Right renal pelvis (tissue), 4 donors: Measurements from ENCODE around the gene DGKB. TPM values are rescaled to one million over a fixed set of nuclear protein-coding genes. Genes with fewer than 3 reads are reported as not detected.

Experiments
- DNase-seq, 4 donors: peaks; one replicate each; pipeline ENCODE4 v3.0.0-alpha.2; 2013; ENCODE audit warnings: low read depth in 4 of 4, low spot score in 3 of 4, missing footprints in 1 of 4
- polyA plus RNA-seq, 4 donors: library from polyadenylated mRNA; unstranded; fragments of 120-200 nt; gene quantifications; one replicate each; pipeline ENCODE4 v1.2.1, GENCODE V29; 2013; ENCODE audit not compliant: insufficient read length in 4 of 4

Gene DGKB
- polyA plus RNA-seq, 4 donors = 2.8 to 3.4 (median 3.1) TPM

DNA sequence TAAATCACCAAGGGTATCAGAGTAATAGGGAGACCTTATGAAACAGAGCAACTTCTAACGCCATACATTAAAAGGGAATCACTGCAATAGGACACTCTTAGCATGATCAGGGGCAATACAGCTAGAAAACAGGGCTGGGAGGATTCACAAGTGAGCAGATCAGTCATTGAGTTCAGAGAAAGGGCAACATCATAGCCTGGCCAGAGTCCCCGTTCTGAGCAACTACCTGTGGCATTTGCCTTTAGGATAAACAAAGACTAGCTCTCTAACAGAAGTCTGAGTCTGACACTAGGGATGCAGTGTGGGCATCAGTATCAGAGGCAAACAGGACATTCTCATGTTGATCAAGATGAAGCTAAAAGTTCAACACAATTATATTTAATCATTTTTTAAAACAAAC is 297.9 kb downstream of the DGKB start:
- no peak for DNase-seq

DNA sequence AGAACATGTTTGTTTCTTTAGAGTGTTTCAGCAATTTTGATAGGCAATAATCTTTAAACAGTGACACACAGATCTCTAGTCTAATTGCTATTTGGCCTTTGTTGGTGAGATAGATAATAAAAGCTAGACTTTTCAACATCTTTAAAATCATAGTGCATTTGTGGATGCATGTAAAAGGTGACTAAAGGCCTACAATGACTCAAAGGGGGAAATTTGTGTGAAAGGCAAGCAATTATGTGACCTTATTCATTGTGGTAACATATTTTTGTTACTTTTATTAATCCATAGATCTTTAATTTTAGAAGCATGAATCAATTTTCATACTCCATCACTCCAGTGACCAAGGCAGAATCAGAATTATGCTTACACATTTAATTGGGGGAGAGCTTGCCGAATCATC is 299.7 kb downstream of the DGKB start:
- DNase-seq = no peak

DNA sequence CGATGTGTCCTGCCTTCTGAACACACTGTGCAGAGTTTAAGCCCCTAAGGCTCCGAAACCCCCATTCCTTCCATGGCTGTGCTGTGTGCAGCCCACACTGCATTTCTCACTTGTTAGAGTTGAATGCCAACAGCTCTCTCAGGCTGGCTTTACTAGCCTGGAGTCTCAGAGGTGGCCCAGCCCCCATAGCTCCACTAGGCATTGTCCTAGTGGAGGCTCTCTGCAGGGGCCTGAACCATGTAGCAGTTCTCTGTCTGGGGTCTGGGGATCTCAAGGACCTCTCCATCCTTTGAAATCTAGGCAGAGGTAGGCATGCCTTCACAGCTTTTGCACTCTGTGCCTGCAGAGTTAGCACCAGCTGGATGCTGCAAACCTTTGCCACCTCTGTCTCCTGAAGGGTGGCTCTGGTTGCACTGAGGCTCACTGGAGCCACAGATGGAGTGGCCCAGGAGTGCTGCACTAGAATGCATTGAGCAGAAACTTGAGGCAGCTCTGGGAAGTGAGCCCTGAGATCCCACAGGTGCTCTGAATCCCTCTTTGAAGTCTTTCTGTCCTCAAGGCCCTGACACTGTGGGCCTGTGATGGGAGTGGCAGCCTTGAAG is 301.7 kb downstream of the DGKB start:
- DNase-seq = no peak

DNA sequence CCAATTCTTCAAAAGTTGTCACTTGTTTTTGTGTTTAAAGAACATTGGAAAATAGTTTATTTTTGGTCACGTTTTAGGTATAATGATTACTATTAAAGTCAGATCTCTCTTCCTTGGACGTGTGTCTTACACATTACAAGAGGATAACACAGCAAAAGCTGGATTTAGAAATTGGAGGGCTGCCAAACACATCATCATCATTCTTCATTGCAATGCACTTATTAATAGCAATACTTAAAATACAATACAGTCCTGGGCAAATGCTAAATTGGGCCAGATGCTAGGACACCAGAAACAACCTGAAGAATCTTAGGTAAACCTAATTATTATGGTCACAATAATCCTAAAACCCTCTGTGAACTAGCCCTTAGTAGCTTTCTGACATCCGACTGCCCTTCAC is 303.6 kb downstream of the DGKB start:
- DNase-seq = no peak

DNA sequence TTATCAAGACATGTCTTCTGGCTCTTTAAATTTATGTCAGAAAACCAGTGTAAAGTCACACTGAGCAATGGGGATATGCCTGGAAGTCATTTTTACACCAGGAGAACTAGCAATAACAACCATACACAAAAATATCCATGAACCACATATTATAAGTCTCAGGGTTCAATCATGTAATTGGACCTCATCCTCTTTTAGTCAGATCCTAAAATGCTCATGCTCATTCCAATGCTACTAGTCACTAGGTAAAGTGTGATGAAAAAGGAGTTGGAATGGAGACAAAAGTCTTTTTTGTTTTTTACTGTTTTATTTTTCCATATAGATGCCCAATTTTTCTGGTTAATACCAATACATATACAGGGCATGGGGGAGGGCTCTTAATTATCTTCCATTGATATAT is 306.1 kb downstream of the DGKB start:
- DNase-seq = no peak

DNA sequence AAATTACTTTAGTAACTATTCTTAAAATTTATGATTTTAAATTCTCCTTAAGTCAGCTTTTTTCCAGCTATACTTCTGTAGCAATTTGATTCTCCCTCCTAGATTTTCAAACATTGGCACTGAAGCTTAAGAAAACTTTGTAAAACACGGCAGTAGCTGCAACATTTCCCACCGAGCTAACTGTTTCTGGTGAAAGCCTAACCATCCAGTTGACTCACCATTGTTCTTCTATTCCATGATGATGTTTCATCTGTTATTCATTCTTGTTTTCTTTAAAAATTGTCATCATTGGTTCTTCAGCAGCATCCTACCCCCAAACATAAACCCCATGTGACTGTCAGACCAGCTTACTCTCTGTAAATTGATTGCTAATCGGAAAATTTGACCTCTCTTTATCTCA is 312.3 kb downstream of the DGKB start:
- no peak for DNase-seq

DNA sequence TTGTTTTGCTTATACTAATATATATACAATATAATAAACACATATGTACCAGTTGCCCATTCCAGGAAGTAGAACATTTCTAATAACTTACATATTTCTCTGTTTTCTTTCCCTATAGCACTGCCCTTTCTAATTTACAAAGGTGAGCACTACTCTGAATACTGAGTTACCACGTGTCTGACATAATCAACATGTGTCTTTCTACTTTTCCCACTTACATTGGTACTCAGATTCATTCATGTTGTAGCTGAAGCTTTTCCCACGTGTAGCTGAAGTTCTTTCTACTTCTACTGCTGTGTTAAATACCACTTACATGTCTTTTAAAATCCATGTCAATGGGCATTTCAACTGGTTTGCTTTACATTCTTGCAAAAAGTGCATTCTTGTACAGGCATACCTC is 317.3 kb downstream of the DGKB start:
- DNase-seq = no peak

DNA sequence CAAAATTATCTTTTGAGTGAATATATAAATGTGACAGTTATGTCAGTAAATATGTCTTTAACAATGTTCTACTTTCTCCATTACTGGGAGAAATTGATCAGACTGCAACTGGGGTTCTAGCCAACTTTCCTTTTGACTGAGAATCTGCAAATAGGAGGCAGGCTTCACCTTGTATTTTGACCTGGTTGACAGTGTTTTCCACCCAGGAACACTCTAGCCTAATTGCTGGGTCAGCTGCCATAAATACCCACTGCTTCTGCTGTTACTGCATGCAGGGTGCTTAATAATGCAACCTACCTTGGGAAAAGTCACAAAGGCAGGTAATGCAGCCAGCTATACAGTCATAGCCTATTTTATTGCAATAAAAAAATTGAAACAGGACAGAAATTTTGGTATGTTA is 319.0 kb downstream of the DGKB start:
- no peak for DNase-seq

DNA sequence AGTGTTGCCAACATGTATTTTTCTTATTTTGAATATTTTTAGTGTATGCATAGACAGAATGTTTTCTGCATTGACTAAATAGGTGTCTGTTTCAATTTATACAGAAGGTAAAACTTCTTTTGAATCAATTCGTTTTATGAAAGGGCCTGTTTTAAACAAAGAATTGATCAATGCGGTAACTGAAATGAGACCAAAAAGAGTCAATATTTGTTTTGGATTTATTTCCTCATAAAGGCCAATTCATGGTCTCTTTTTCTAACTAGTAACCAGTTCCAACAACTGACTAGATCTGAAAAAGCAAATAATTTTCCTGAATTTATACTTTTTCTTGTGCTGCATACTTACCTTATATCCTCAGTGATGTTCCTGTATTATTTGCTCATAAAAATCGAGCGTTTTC is 320.5 kb downstream of the DGKB start:
- no peak for DNase-seq

DNA sequence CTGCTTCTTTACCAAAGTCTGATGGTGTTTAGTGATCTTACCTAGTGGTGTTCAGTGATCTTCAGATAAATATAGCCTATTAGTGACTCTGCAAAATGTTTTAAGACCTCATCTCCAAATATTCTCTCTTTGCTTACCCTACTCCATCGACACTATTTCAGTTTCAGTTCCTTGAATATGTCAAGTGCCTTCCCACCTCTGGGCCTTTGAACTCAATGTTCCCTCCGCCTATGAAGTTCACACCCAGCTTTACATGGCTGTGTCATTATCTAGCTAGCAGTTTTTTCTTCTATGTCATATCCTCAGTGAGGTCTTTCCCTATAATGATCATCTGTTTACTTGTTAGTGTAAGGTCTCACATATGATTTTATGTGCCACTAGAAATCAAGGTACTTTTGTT is 322.6 kb downstream of the DGKB start:
- DNase-seq = no peak

DNA sequence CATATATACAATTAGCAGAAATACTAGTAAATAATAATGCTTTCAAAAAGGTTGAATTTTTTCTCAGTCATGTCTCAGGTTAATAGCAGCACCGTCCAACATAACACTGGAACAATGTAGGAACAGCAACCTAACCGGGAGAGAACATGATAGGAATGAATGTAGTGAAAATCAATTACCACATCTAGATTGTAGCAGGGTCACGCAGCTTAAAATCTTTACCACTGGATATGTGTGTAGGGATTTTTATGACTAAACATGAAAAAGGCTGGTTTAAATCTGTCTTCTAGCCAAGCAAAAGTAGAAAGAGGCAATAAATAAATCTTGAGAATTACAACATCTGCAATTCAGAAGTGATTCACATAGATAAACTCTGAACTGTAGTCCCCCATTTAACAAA is 326.0 kb downstream of the DGKB start:
- DNase-seq = no peak

DNA sequence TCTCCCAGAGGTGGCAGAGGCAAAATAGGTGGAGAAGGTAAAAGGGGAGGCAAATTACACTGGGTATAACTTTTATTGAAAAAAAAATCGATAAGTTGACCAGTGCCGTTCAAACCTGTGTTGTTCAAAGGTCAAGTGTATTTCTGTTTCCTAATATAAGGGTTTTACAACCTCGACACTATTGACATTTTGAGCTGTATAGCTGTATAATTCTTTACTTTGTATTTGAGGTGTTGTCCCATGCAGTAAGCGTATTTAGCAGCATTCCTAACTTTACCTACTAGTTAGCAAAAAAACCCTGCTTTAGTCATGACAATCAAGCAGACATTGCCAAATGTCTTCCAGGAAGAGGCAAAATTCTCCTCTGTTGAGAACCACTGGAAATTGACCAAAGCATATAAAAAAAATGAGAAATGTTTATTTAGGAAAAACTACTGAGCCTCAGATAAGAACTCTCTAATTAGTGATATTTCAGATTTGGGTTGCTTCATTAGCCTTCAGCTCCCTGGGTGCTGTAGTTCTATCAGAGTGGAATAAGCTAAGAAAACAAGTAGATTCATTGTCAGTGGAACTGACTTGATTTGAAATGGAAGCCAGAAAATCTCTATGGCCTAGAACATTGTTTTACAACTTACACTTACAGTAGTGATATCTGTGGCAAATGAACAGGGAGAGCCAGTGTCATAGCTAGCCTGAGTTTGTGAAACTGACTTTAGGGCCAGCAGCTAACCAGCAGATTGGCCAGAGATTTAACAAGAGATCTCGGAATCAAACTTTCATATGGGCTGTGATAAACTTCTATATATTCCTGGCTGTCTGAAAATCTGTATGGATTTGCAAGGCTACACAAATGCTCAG is 331.6 kb downstream of the DGKB start:
- no peak for DNase-seq

DNA sequence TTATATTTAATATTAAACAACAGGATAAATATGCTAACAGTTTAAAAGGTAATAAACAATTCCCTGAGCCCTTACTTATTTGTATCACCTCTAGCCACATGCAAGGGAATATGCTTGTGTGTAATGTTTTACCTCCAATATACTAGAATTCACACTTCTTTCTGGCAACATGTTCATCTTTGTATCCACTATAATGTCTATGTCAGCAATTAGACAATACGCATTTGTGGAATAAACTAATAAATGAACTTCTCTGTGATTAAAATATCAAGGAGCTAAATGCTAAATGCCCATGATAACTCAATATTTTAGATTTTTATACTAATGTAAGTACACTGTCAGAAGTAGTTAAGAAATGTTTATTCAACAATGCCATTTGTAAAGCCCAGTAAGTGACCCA is 350.5 kb downstream of the DGKB start:
- no peak for DNase-seq

DNA sequence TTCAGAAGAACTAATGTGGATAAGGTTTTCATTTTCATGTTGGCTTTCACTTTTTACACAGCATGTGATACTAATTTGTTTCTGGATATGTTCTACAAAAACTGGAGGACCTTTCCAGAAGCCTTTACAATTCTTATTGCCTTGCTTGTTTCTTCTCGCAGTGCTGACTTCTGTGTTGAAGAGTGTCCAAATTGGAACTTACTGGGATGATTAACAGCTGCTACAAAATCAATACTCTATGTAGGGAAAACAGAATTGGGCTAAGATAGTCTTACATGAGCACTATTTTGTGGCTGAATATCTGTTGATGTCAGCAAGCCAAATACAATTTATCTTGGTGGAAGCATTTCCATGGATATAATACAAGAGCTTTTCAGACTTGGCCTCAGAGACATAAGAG is 351.2 kb downstream of the DGKB start:
- no peak for DNase-seq

DNA sequence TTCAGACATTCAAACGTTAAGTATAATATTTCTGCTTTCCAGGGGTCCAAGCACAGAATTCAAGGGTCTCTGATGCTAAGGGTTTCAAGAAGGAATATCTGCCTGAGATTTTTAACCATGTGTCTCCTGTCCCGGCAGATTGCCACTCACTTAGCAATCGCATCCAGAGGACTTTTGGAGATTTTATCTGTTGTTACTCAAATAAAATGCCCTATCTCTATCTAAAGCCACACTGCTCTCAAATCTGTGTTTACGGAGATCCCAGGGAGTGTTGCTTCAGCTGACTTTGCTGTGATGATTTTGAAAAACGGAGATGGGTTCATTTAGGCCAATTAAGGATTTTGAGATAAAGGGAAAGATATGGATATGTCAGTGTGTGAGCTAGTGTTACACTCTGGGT is 359.9 kb downstream of the DGKB start:
- no peak for DNase-seq

DNA sequence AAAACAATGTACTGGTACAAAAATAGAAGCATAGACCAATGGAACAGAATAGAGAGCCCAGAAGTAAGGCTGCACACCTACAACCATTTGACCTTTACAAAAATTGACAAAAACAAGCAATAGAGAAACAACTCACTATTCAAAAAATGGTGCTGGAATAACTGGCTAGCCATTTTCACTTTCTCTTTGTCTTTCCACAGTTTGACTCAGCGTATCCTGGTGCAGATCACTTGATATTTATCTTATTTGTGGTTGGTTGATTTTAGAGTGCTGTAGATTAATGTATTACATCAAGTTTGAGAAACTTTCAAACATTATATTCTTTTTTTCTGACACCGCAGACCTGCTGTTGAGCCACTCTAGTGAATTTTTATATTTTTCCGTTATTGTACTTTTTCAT is 381.4 kb downstream of the DGKB start:
- DNase-seq = no peak

DNA sequence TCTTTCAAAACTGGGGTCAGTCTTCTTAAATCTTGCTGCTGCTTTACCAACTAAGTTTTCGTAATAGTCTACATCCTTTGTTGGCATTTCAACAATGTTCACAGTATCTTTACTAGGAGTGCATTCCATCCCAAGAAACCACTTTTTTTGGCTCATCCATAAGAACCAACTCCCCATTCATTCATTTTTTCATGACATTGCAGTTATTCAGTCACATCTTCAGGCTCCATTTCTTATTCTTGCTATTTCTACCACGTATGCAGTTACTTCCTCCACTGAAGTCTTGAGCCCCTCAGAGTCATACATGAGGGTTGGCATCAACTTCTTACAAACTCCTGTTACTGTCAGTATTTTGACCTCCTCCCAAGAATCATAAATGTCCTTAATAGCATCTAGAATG is 392.3 kb downstream of the DGKB start:
- DNase-seq = no peak

DNA sequence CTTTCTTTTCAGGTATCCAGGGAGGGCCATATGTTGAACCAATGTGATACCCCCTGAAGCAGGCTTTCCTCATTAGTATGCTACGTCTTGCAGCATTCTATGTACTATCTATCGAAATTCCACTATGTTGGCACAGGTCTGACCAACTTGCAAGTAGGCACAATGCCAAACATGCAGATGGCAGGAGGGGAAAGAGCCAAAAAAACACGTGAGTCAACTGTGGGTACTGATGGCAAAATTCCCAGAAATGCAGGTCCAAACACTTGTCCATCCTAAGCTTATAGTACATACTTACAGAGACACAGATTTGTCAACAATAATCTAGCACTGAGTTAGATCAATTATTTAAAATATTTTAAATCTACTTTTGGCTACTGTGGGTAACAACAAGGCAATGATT is 394.9 kb downstream of the DGKB start:
- DNase-seq = no peak

DNA sequence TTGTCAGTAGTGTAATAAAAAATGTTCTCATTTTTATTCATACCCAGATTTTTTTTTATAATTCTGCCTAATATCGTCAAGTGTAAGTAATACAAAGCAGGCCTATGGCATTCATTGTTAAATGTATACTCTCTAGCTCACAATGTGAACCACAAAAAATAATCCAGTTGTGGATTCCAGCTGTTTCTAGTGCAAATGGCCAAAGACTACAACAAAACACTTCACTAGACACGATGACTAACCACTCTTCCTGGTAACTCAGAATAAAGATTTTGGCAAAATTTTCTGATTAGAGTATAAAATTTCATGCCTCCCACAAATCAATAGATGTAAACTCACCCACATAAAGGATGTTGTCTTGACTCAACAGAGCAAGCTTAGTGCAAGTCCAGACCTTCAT is 396.6 kb downstream of the DGKB start:
- DNase-seq = no peak

DNA sequence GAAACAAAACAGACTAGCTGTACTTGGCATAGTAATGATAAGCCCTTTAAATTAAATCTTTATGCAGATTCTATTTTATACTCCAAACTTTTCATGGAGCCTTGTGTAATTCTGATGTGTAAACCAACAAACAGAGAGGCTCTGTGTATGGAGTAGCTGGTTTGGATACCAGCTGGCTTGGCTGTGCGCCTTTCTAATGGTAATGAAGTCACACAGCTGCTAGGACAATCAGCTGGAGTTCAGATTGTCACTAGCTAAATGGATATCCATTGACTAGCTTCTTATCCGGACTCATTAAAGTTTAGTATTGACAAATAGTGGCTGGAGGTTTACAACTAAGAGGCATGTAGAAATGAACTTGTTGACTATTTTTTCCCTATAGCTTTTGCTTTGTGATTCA is 398.4 kb downstream of the DGKB start:
- no peak for DNase-seq

DNA sequence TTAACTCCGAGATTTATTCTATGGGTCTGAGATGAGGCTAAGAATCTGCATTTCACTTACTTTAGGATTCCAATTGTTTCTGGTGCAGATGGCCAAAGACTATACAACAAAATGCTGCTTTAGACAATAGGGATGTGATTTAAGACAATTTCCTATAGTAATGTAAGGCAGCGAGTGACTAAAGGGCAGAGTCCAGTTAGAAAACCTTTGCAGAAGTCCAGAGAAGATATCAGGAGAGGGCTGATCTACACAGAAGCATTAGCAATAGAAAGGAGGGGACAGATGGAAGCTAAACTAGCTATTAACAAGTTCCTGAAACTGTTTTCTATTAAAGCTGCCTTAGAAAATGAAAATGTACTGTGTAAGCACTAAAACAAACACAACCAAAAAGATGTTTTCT is 398.9 kb downstream of the DGKB start:
- no peak for DNase-seq

DNA sequence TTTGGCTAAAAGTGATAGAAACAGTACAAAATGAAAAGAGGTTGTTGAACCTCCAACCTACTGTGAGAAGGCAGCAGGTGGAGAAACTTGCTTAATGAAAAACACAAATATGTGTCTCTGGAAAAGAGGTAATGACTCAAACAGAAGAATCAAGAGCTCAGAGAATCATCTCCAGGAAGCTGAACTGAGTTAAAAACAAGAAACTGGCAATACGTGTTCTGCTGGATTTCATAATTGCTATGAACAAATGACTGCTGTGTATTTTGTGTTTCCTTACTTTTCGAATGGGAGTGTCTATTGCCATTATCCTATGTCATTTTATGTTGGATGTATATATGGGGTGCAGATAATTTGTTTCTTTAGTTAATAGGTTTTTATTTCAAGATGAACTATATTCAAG is 401.1 kb downstream of the DGKB start:
- no peak for DNase-seq

DNA sequence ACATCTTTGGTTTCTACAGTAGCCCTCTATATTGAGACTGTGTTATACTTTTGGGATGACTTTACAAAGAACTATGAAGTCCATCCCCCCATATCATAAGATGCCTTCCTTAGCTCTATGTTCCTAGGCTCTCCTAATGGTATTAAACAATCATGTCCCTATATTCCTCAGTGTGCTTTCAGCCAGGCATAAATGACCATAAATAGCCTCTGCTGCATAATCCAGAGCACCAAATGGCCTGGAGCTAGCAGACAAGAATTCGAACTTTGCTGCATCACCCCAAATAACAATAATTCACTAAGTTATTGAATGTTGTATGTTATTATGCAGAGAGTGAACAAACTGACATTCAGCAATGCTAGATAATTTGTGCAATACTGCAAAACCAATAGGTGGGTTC is 405.2 kb downstream of the DGKB start:
- no peak for DNase-seq
